Measurements from ENCODE around the gene SH3RF3. TPM values are rescaled to one million over a fixed set of nuclear protein-coding genes. Genes with fewer than 3 reads are reported as not detected.

SH3RF3 gene
- total RNA-seq, 3 donors from 2014 or later (not counting 1 experiment from before 2014, with no cell fraction given) = 0.23 to 0.61 (median 0.34) TPM

DNA sequence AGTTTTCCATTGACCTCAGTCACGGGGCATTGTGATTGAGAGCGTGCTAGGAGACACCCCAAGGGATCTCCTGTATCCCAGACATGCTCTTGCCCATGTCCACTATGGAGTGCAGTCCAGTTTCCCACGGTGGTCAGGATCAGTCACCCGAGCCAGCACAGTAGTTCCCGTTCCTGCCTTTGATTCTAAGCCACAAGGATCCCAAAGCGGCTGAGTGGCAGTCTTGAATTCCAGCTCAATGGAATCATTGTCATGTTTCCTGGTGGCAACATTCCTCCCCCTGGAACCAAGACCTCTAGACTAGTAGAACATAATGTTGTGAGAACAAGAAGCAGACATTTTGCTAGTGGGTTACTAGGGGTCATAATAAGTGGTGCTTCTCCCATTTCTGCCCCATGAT lies 330.5 kb downstream of the SH3RF3 start:
- no peak overlapping the region for H3K4me3 Mint-ChIP-seq
- Histone ChIP-seq H3K36me3 (ENCODE audit: control insufficient read depth, insufficient read depth, low read length) (no peaks in the 10 kb centered on the region), H3K9me3 (ENCODE audit: control insufficient read depth, insufficient read depth, low read length) (no peaks in the 10 kb centered on the region), H3K27me3 (ENCODE audit: control insufficient read depth, insufficient read depth, low read length) (no peaks in the 10 kb centered on the region), H3K27ac (ENCODE audit: low read length) (no peak overlapping the region), H3K4me1 (ENCODE audit: control insufficient read depth, insufficient read depth, low read length) (no peaks in the 10 kb centered on the region), H3K4me3 (ENCODE audit: low read length) (no peak overlapping the region)
- intact Hi-C loops (cut with micrococcal nuclease) = no loop called here
- H3K9me3 Mint-ChIP-seq = no peaks in the 10 kb centered on the region
- DNase-seq (no peak), ATAC-seq (no peak)
- WGBS (ENCODE audit: insufficient coverage) = 80% methylated on average over 6 of the region's 6 CpGs
- H3K27ac Mint-ChIP-seq = no peak overlapping the region
- peaks cover 0 to 2% of the 10 kb centered on the region in 2 donors for H3K27me3 Mint-ChIP-seq (ENCODE audit: low read depth in 2 of 2)
- H3K36me3 Mint-ChIP-seq = no peaks in the 10 kb centered on the region
- TF ChIP-seq, protein P1, sequence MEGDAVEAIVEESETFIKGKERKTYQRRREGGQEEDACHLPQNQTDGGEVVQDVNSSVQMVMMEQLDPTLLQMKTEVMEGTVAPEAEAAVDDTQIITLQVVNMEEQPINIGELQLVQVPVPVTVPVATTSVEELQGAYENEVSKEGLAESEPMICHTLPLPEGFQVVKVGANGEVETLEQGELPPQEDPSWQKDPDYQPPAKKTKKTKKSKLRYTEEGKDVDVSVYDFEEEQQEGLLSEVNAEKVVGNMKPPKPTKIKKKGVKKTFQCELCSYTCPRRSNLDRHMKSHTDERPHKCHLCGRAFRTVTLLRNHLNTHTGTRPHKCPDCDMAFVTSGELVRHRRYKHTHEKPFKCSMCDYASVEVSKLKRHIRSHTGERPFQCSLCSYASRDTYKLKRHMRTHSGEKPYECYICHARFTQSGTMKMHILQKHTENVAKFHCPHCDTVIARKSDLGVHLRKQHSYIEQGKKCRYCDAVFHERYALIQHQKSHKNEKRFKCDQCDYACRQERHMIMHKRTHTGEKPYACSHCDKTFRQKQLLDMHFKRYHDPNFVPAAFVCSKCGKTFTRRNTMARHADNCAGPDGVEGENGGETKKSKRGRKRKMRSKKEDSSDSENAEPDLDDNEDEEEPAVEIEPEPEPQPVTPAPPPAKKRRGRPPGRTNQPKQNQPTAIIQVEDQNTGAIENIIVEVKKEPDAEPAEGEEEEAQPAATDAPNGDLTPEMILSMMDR (IDR thresholded peaks at IDR 0.05) = no peak
- H3K4me1 Mint-ChIP-seq = no peaks in the 10 kb centered on the region

DNA sequence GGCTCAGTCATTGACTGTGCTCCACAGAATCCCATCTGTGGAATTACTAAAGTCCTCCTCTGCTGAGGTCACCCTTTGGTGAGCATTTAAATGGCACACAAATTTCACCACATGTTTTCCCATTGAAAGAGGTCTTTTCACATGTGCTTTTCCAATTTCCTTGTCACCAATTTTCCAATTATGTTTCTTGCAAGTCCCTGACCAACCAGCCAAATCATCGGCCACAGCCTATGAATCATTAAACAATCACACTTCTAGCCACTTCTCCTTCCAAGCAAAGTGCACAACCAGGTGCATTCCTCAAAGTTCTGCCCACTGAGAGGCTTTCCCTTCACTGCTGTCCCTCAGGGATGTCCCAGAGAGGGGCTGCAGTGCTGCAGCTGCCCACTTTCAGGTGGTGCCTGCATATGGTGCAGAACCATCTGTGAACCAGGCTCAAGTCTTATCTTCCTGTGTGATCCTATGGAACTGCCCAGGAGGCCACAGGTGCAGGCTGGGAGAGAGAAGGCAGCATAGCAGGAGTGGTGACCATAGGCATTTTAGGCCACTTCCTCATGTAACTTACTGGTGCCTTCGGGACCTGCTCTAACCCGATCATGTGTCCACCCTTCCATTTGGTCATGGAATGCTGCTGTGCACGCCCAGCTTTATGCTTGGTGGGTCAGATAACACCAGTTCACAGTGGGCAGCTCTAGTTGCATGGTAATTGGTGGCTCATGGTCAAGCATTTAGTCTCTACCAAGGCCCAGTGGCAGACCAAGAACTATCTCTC lies 331.7 kb downstream of the SH3RF3 start:
- intact Hi-C loops (cut with micrococcal nuclease) = no loop called here
- TF ChIP-seq, protein P1 (IDR thresholded peaks at IDR 0.05) = no peak
- Mint-ChIP-seq H3K27me3 (ENCODE audit: low read depth in 2 of 2) (peaks cover 0 to 2% of the 10 kb centered on the region in 2 donors), H3K4me1 (no peaks in the 10 kb centered on the region), H3K36me3 (no peaks in the 10 kb centered on the region), H3K9me3 (no peaks in the 10 kb centered on the region), H3K27ac (no peak overlapping the region), H3K4me3 (no peak overlapping the region)
- no peak overlapping the region for H3K4me3 ChIP-seq (ENCODE audit: low read length)
- ATAC-seq (no peak), DNase-seq (no peak)
- H3K9me3 ChIP-seq (ENCODE audit: control insufficient read depth, insufficient read depth, low read length) = no peaks in the 10 kb centered on the region
- H3K27me3 ChIP-seq (ENCODE audit: control insufficient read depth, insufficient read depth, low read length) = no peaks in the 10 kb centered on the region
- no peaks in the 10 kb centered on the region for H3K36me3 ChIP-seq (ENCODE audit: control insufficient read depth, insufficient read depth, low read length)
- 88% methylated on average over 4 of the region's 4 CpGs for WGBS (ENCODE audit: insufficient coverage)
- no peaks in the 10 kb centered on the region for H3K4me1 ChIP-seq (ENCODE audit: control insufficient read depth, insufficient read depth, low read length)
- no peak overlapping the region for H3K27ac ChIP-seq (ENCODE audit: low read length)

DNA sequence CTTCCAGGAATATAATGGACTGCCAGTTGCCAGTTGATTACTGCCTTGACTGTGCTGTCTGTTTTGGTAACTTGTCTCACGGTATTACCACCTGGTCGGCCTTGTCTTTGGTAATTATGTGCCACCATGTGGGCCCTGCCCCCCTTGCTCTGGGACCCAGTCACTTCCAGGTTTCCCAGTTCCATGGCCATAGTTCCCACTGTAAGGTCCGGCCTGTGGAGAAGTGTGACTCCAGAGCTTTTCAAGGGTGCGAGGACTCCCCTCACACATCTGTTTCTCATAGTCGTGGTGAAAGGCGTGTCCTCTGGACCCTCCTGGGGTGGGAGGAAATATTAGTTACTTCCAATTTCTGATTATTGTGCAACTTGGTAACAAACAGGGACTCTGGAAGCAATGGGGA lies 334.2 kb downstream of the SH3RF3 start:
- Histone ChIP-seq H3K4me1 (ENCODE audit: control insufficient read depth, insufficient read depth, low read length) (no peaks in the 10 kb centered on the region), H3K4me3 (ENCODE audit: low read length) (no peak overlapping the region), H3K27ac (ENCODE audit: low read length) (no peak overlapping the region), H3K9me3 (ENCODE audit: control insufficient read depth, insufficient read depth, low read length) (no peaks in the 10 kb centered on the region), H3K27me3 (ENCODE audit: control insufficient read depth, insufficient read depth, low read length) (no peaks in the 10 kb centered on the region), H3K36me3 (ENCODE audit: control insufficient read depth, insufficient read depth, low read length) (no peaks in the 10 kb centered on the region)
- H3K36me3 Mint-ChIP-seq = no peaks in the 10 kb centered on the region
- no peaks in the 10 kb centered on the region for H3K27me3 Mint-ChIP-seq (ENCODE audit: low read depth in 2 of 2)
- no peak overlapping the region for H3K27ac Mint-ChIP-seq
- no peaks in the 10 kb centered on the region for H3K9me3 Mint-ChIP-seq
- whole genome bisulfite sequencing (ENCODE audit: insufficient coverage) = 75% methylated on average over 4 of the region's 6 CpGs
- TF ChIP-seq, protein P1 (IDR thresholded peaks at IDR 0.05) = no peak
- no peak overlapping the region for H3K4me3 Mint-ChIP-seq
- intact Hi-C loops (cut with micrococcal nuclease) = no loop called here
- ATAC-seq = no peak
- peaks cover 0 to 4% of the 10 kb centered on the region in 2 donors for H3K4me1 Mint-ChIP-seq
- DNase-seq = no peak

DNA sequence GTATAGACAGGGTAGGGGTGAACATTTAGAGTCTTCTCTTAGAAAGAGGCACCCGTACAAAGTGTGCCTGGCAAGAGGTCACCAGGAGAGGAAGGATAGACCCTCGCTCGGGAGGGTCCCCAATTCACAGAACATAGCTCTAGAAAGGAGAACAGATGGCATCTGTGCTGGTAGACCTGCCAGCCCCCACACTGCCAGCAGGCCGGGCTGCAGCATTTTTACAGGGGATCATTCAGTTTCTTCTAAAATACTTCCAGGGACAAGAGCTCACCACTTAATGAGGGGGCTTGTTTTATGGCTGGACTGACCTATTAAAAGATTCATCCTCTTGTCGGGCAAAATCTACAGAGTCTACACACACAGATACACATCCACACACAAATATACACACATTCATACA lies 334.9 kb downstream of the SH3RF3 start:
- H3K4me3 Mint-ChIP-seq = no peak overlapping the region
- Histone ChIP-seq H3K27me3 (ENCODE audit: control insufficient read depth, insufficient read depth, low read length) (no peaks in the 10 kb centered on the region), H3K4me1 (ENCODE audit: control insufficient read depth, insufficient read depth, low read length) (no peaks in the 10 kb centered on the region), H3K4me3 (ENCODE audit: low read length) (no peak overlapping the region), H3K36me3 (ENCODE audit: control insufficient read depth, insufficient read depth, low read length) (no peaks in the 10 kb centered on the region), H3K9me3 (ENCODE audit: control insufficient read depth, insufficient read depth, low read length) (no peaks in the 10 kb centered on the region), H3K27ac (ENCODE audit: low read length) (no peak overlapping the region)
- DNase-seq = no peak
- 82% methylated on average over 5 of the region's 5 CpGs for WGBS (ENCODE audit: insufficient coverage)
- ATAC-seq = no peak
- H3K27me3 Mint-ChIP-seq (ENCODE audit: low read depth in 2 of 2) = no peaks in the 10 kb centered on the region
- H3K4me1 Mint-ChIP-seq = peaks cover 0 to 5% of the 10 kb centered on the region in 2 donors
- no peaks in the 10 kb centered on the region for H3K9me3 Mint-ChIP-seq
- intact Hi-C loops (cut with micrococcal nuclease) = no loop called here
- H3K27ac Mint-ChIP-seq = no peak overlapping the region
- no peaks in the 10 kb centered on the region for H3K36me3 Mint-ChIP-seq
- TF ChIP-seq, protein P1 (IDR thresholded peaks at IDR 0.05) = no peak
